Measurements from ENCODE around the gene FAM241A.
A peak's percentile ranks its signal among the peaks of the same experiment; 100 is the strongest.

Gene FAM241A

GRCh38 chr4:112219826-112220366, 74.6 kb downstream of the FAM241A start:
- no peaks in the 10 kb centered on the region for H3K27me3 ChIP-seq (ENCODE audit: insufficient read depth, low read length)
- H3K9ac ChIP-seq (ENCODE audit: low read depth, low read length) = no peak overlapping the region
- H3K9me3 ChIP-seq (ENCODE audit: insufficient read depth, low read depth, low read length) = peaks cover 2% of the 10 kb centered on the region; the same call in 1 of the 2 replicates
- no peaks in the 10 kb centered on the region for H3K36me3 ChIP-seq (ENCODE audit: insufficient read depth, low read length)
- H3K27ac ChIP-seq (ENCODE audit: low read depth, low read length) = no peak overlapping the region
- no peaks in the 10 kb centered on the region for H3K4me1 ChIP-seq (ENCODE audit: insufficient read depth, low read length)
- WGBS = 96% methylated on average over 7 of the region's 7 CpGs
- H3K4me3 ChIP-seq (ENCODE audit: low read length) = no peak overlapping the region

- no peaks in the 10 kb centered on the region for H3K27me3 ChIP-seq (ENCODE audit: insufficient read depth, low read length)
- H3K4me3 ChIP-seq (ENCODE audit: low read length) = no peak overlapping the region
- WGBS = 96% methylated on average over 43 of the region's 43 CpGs
- H3K36me3 ChIP-seq (ENCODE audit: insufficient read depth, low read length) = no peaks in the 10 kb centered on the region
- no peak overlapping the region for H3K27ac ChIP-seq (ENCODE audit: low read depth, low read length)
- peaks cover 2% of the 10 kb centered on the region; the same call in 1 of the 2 replicates for H3K9me3 ChIP-seq (ENCODE audit: insufficient read depth, low read depth, low read length)
- H3K4me1 ChIP-seq (ENCODE audit: insufficient read depth, low read length) = no peaks in the 10 kb centered on the region
- H3K9ac ChIP-seq (ENCODE audit: low read depth, low read length) = no peak overlapping the region
Observed at GRCh38 chr4:112222219-112222955, 77.1 kb downstream of the FAM241A start.

- no peak overlapping the region for H3K4me3 ChIP-seq (ENCODE audit: low read length)
Observed at GRCh38 chr4:112225157-112225556, 79.9 kb downstream of the FAM241A start.

GRCh38 chr4:112230879-112231778, 85.9 kb downstream of the FAM241A start:
- H3K36me3 ChIP-seq (ENCODE audit: insufficient read depth, low read length) = no peaks in the 10 kb centered on the region
- H3K27ac ChIP-seq (ENCODE audit: low read depth, low read length) = peak overlapping the region; percentile 99
- WGBS = 1% methylated on average over 52 of the region's 52 CpGs
- H3K9ac ChIP-seq (ENCODE audit: low read depth, low read length) = peak overlapping the region; percentile 97
- H3K9me3 ChIP-seq (ENCODE audit: insufficient read depth, low read depth, low read length) = no peaks in the 10 kb centered on the region
- peak overlapping the region; percentile 89 for H3K4me3 ChIP-seq (ENCODE audit: low read length)
- peaks cover 21% of the 10 kb centered on the region for H3K4me1 ChIP-seq (ENCODE audit: insufficient read depth, low read length)
- H3K27me3 ChIP-seq (ENCODE audit: insufficient read depth, low read length) = no peaks in the 10 kb centered on the region

More at GRCh38 chr4:112225157-112225556, 79.9 kb downstream of the FAM241A start:
- Histone ChIP-seq H3K27me3 (ENCODE audit: insufficient read depth, low read length) (no peaks in the 10 kb centered on the region), H3K9ac (ENCODE audit: low read depth, low read length) (no peak overlapping the region), H3K36me3 (ENCODE audit: insufficient read depth, low read length) (no peaks in the 10 kb centered on the region), H3K9me3 (ENCODE audit: insufficient read depth, low read depth, low read length) (peaks cover 2% of the 10 kb centered on the region; the same call in 1 of the 2 replicates), H3K4me1 (ENCODE audit: insufficient read depth, low read length) (peaks cover 2% of the 10 kb centered on the region), H3K27ac (ENCODE audit: low read depth, low read length) (no peak overlapping the region)
- WGBS = 75% methylated on average over 4 of the region's 4 CpGs

- no peaks in the 10 kb centered on the region for H3K27me3 ChIP-seq (ENCODE audit: insufficient read depth, low read length)
- H3K36me3 ChIP-seq (ENCODE audit: insufficient read depth, low read length) = no peaks in the 10 kb centered on the region
- peak within 1 kb of the TSS; percentile 99 for H3K27ac ChIP-seq (ENCODE audit: low read depth, low read length)
- peaks cover 21% of the 10 kb centered on the region for H3K4me1 ChIP-seq (ENCODE audit: insufficient read depth, low read length)
- peak within 1 kb of the TSS; percentile 89 for H3K4me3 ChIP-seq (ENCODE audit: low read length)
- no peaks in the 10 kb centered on the region for H3K9me3 ChIP-seq (ENCODE audit: insufficient read depth, low read depth, low read length)
- H3K9ac ChIP-seq (ENCODE audit: low read depth, low read length) = peak within 1 kb of the TSS; percentile 97
- under 1% methylated on average over 70 of the region's 70 CpGs for WGBS
Observed at GRCh38 chr4:112231779-112232713, 86.8 kb downstream of the FAM241A start, which contains the start of gene AP1AR. Gene AP1AR (plus strand): TSS chr4:112231787. CDS start chr4:112232092, 305 bp downstream.

- Histone ChIP-seq H3K9me3 (ENCODE audit: insufficient read depth, low read depth, low read length) (no peaks in the 10 kb centered on the region), H3K27ac (ENCODE audit: low read depth, low read length) (no peak overlapping the region), H3K4me1 (ENCODE audit: insufficient read depth, low read length) (peaks cover 28% of the 10 kb centered on the region), H3K36me3 (ENCODE audit: insufficient read depth, low read length) (no peaks in the 10 kb centered on the region), H3K27me3 (ENCODE audit: insufficient read depth, low read length) (no peaks in the 10 kb centered on the region), H3K9ac (ENCODE audit: low read depth, low read length) (no peak overlapping the region), H3K4me3 (ENCODE audit: low read length) (no peak overlapping the region)
- WGBS = no CpG with 5 or more reads among the region's 3 CpGs
Observed at GRCh38 chr4:112234952-112235609, 89.8 kb downstream of the FAM241A start.

GRCh38 chr4:112236040-112236439, 90.8 kb downstream of the FAM241A start:
- Histone ChIP-seq H3K9me3 (ENCODE audit: insufficient read depth, low read depth, low read length) (no peaks in the 10 kb centered on the region), H3K27me3 (ENCODE audit: insufficient read depth, low read length) (no peaks in the 10 kb centered on the region), H3K27ac (ENCODE audit: low read depth, low read length) (no peak overlapping the region), H3K4me3 (ENCODE audit: low read length) (no peak overlapping the region), H3K36me3 (ENCODE audit: insufficient read depth, low read length) (no peaks in the 10 kb centered on the region), H3K4me1 (ENCODE audit: insufficient read depth, low read length) (peaks cover 27% of the 10 kb centered on the region), H3K9ac (ENCODE audit: low read depth, low read length) (no peak overlapping the region)
- 91% methylated on average over 2 of the region's 2 CpGs for WGBS

GRCh38 chr4:112238833-112239232, 93.6 kb downstream of the FAM241A start:
- Histone ChIP-seq H3K4me3 (ENCODE audit: low read length) (no peak overlapping the region), H3K27me3 (ENCODE audit: insufficient read depth, low read length) (no peaks in the 10 kb centered on the region)
- WGBS = 96% methylated on average over 2 of the region's 2 CpGs

More at GRCh38 chr4:112238833-112239232, 93.6 kb downstream of the FAM241A start:
- H3K36me3 ChIP-seq (ENCODE audit: insufficient read depth, low read length) = no peaks in the 10 kb centered on the region
- H3K9ac ChIP-seq (ENCODE audit: low read depth, low read length) = no peak overlapping the region
- H3K27ac ChIP-seq (ENCODE audit: low read depth, low read length) = no peak overlapping the region
- H3K4me1 ChIP-seq (ENCODE audit: insufficient read depth, low read length) = peaks cover 28% of the 10 kb centered on the region
- H3K9me3 ChIP-seq (ENCODE audit: insufficient read depth, low read depth, low read length) = no peaks in the 10 kb centered on the region
